GM19035 (cell line): Measurements from ENCODE around the gene EFHD2.
"Not testable (repeated sequence)": the region's sequence is repeated elsewhere in the genome, so short reads cannot be mapped to it uniquely, and the experiment has no call there.

ENCODE experiments used
- ATAC-seq: cut with Tn5 transposase; IDR thresholded peaks from one replicate; pipeline ENCODE4 v1.9.1; 2021; ENCODE audit not compliant: unreplicated experiment

The EFHD2 gene

GRCh38 chr1:15411593-15412137, 2.0 kb downstream of the EFHD2 start:
- ATAC-seq, result peak; percentile 50

DNA sequence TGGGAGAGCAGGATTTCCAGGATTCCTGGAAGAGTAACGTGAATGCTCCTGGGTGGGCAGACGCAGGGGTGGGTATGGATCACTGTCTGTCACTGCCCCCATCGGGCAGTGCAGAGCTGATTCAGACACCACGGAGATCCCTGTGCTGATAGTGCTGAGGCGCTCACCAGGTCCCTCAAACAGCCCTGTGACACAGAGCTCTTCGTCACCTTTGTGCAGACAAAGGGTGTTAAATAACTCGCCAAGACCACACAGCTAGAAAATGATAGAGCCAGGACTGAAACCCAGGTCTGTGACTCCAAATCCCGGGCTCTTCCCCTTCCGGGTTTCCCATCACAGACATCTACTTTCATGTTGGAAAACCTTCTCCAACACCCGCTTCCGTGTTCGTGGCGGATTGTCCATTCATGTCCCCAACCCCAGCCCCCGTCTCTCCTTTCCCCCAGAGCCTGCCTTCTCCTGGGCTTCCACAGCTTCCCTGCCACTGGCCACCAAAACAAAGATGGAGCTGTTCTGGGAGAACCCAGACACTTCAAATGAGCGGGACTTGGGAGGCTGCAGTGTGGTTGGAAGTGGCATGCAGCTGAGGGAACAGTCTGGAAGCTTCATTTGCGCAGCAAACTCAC, 2.6 kb downstream of the EFHD2 start:
- ATAC-seq, result no peak

DNA sequence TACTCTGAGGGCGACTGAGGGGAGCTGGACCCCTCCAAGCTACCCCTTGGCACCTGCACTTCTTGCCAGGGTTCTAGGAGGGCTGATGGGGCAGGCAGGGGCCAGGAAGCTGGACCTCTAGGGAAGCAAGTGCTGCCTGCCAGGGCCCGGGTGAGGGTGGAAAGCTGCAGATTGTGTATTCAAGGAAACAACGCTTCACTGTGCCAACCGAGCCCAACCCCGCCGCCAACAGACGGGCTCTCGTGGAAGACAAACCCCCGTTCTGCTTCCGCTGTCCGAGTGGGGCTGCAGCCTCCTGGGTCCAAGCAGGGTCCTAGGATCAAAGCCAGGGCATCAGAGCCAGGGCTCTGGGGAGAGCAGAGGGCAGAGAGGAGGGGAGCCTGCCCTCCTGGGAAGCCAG, 3.2 kb downstream of the EFHD2 start:
- no peak for ATAC-seq

GRCh38 chr1:15413563-15414444, 4.1 kb downstream of the EFHD2 start:
- no peak for ATAC-seq

DNA sequence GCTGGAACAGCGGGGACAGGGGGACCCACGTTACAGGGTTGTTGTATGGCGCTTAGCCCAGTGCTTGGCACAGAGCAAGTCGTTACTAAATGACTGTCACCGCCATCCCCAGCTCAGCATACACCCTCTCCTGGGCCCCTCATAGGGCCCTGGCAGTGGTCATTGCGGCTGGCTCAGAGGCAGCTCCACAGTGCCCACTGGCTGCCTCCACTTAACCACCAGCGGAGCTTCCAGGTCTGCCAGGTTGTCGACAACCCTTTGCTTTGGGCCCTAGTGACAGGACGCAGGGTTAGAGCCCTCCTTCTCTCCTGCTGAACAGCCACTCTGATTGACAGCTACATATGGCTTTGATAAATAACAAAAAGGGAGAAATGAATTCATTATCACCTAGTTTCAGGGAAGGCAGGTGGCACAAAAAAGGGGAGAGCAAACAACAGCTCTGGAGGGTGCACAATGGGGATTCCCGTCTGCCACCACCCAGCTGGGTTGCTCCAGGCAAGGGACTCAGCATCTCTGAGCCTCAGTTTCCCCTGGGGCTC, 4.8 kb downstream of the EFHD2 start:
- no peak for ATAC-seq

DNA sequence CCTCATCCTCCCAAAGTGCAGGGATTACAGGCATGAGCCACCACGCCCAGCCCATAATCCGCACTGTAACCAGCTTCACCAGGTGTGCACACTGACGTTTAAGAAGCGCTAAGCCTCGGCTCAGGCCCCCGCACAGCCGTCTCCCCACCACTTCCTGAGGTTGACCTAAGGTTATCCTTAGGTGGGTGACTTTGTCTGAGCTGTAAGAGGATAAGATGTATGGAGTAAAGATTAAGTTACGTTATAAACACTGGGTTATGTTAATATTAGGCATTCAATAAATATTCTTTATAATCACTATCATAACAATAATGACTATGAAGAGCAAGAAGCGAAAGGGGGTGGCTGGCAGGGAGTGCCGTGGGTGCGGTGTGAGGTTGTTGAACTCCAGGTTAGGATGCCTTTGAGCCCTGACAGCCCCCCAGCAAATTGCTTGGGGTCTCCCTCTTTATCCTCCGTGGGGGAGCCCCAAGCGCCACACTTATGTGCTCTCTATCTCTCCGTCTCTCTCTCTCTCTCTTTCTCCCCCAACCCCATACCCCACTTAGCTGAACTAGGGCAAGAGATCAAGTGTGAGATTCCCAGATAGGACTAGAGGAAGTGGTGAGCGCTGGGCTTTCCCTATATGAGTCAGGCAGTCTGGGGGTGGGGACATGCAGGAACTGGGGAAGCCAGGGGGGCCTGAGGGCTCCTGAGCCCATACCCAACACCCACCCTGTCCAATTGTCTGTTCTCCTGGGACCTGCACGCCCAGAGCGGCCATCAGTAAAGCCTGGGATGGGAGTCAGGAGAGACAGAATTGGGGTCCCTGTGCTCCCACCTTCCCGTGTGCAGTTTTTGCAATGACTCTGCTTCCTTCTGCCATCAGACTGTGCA, 7.6 kb downstream of the EFHD2 start:
- ATAC-seq, result peak; percentile 43

DNA sequence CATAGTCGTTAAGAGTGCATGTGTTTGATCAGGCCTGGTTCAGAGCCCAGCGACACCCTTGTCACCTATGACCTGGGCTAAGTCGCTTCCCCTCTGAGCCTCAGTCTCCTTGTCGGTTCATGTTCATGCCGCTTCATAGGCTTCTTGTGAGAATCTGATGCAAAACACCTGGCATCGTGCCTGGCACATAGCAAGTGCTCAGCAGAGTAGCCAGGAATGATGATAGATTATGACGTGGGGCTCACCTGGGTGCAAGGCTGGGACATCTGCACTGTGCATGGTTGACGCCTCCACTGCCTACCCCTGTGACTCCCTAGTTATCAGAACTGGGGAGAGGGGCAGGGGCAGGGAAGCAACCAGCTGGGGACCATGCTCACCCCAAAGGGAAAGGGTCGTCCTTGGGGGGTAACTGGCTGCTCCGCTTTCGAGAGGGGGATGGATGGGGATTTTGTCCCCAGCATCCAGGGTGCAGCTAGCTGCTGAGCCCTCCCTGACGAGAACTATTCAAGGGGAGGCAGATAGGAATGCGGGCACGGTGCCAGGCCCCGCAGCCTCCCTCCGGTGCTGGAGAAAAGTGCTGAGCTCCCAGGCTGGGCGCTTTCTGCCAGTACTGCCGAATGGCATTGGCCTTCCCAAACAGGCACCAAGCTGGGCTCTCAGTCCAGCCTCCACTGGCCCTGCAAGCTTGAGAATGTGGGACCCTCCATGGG, 9.3 kb downstream of the EFHD2 start:
- no peak for ATAC-seq

DNA sequence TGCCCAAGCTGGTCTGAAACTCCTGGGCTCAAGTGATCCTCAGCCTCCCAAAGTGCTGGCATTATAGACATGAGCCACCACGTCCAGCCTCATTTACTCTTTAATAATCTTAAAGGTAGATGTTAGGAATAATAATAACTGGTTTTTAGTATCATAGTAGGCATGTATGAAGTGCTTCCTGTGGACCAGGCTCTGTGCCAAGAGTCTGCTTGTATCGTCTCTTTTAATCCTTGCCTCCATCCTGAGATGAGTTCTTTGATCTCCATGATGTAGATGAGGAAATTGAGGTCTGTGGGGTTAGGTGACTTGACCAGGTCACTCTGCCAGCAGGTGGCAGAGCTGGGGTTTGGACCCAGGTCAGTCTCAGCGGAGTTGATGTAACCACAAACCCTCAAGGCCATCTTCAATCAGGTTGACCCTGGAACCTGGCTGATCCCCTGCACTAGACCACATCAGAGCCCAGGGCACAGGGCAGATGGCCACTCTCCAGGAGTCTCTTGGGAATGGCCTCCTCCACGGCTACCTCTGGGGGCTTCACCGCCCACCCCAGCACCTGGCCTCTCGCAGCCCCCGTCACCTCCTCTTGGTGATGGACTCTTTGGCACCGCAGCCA, 11.3 kb downstream of the EFHD2 start:
- no peak for ATAC-seq

DNA sequence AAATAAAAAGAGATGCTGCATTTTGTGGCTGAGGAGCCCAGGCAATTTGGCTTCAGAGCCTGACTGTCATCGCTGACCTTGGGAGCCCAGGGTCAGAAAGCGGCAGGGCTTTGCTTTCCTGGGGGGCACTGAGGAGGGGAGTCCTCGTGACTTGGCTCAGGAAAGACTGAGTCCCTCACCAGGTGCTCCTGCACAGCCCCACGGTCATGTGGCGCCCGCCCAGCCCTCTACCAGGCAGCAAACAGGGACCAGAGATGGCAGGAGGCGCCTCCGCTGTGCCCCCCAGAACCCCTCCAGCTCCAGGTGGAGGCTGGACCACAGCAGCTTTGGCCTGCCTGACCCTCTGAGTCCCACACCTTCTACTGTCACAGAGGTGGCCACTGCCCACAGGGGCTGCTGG, 13.2 kb downstream of the EFHD2 start:
- no peak for ATAC-seq

GRCh38 chr1:15423355-15424077, 13.8 kb downstream of the EFHD2 start:
- no peak for ATAC-seq

- no peak for ATAC-seq
Observed at GRCh38 chr1:15424146-15424667, 14.5 kb downstream of the EFHD2 start.

GRCh38 chr1:15424981-15425380, 15.3 kb downstream of the EFHD2 start:
- no peak for ATAC-seq

DNA sequence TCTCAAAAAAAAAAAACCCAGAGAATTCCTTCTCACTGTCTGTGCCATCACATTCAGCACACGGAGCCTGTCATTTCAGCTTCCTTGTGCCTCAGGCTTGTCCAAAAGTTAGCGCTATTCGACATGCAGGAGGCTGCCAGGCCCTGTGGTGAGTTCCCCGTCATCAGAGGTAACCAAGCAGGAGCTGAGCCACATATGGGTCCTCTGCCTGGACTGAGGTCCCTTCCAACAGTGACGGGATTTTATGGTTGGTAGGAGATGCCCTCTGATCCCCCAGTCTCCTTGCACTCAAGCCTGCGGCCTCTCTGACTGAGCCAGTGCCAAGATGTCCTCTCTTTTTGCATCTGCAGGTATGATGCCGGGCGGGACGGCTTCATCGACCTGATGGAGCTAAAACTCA, 15.8 kb downstream of the EFHD2 start:
- no peak for ATAC-seq

- ATAC-seq, result no peak
Observed at GRCh38 chr1:15425958-15426357, 16.3 kb downstream of the EFHD2 start.

- no peak for ATAC-seq
Observed at GRCh38 chr1:15426492-15427279, 17.0 kb downstream of the EFHD2 start.

- no peak for ATAC-seq
Observed at GRCh38 chr1:15427280-15427666, 17.6 kb downstream of the EFHD2 start.

- ATAC-seq, result not testable (repeated sequence)
Observed at GRCh38 chr1:15428252-15428651, 18.6 kb downstream of the EFHD2 start.

DNA sequence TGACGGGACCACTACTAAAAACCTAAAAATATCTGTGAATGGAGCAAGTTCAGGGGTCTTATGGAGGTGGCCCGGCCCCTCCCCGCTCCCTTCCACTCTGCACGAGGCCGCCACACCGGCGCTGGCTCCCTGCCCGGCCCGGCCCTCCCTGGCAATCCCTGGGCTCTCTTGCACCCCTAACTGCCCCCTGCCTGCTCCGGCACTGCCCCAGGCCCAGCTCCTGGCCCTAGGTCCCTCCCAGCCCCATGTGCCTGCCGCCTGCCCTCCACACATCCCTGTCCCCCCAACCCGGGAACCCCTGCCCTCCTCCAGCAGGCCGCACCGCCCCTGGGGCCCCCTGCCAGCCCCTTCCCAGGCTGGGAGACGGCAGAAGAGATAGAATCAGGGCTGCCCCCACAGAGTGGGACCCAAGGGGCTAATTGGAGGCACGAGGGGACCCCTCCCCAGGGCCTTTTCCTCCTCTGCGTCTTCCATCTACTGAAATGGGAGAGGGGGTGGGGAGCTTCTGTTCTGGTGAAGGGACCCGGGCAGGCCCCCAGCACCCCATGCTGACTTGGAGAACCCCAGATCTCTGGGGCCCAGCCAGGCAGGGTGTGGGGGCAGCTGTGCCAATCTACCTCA, 19.2 kb downstream of the EFHD2 start:
- no peak for ATAC-seq
